ENCODE results near the gene BRD4. TPM values are rescaled to one million over a fixed set of nuclear protein-coding genes. Genes with fewer than 3 reads are reported as not detected.

BRD4 gene
- total RNA-seq, 4 donors from 2014 or later: 34.7 to 69.6 (median 36.0) TPM

GRCh38 chr19:15253513-15253912 is 78.8 kb downstream of the BRD4 start:
- Histone ChIP-seq H3K4me1 (peaks cover 8 to 64% (median 49%) of the 10 kb centered on the region in 4 donors), H3K36me3 (peaks cover 12 to 63% (median 36%) of the 10 kb centered on the region in 3 donors), H3K4me3 (no peak overlapping the region), H3K27me3 (no peaks in the 10 kb centered on the region), H3K27ac (peak overlapping the region in 3 of 4 donors; percentile 0 to 95 (median 92)), H3K9me3 (no peaks in the 10 kb centered on the region)
- no peak for TF ChIP-seq EP300 (IDR thresholded peaks at IDR 0.05)
- no peak for TF ChIP-seq POLR2A (IDR thresholded peaks at IDR 0.05)
- no peak for TF ChIP-seq CTCF (IDR thresholded peaks at IDR 0.05)
- no peak for DNase-seq (ENCODE audit: low spot score in 2 of 2)
- WGBS, 2 donors: 63 to 80% methylated on average over 9 to 13 of the region's 15 CpGs

GRCh38 chr19:15253061-15253460 is 79.3 kb downstream of the BRD4 start:
- no peak for TF ChIP-seq POLR2A (IDR thresholded peaks at IDR 0.05)
- Histone ChIP-seq H3K36me3 (peaks cover 12 to 59% (median 34%) of the 10 kb centered on the region in 3 donors), H3K27ac (peak overlapping the region in 3 of 4 donors; percentile 0 to 95 (median 92)), H3K4me1 (peaks cover 13 to 68% (median 54%) of the 10 kb centered on the region in 4 donors), H3K27me3 (no peaks in the 10 kb centered on the region), H3K4me3 (no peak overlapping the region), H3K9me3 (no peaks in the 10 kb centered on the region)
- 72 to 78% methylated on average over 7 of the region's 7 CpGs for WGBS, 2 donors
- no peak for DNase-seq (ENCODE audit: low spot score in 2 of 2)

GRCh38 chr19:15252398-15253018 is 79.8 kb downstream of the BRD4 start:
- DNase-seq (ENCODE audit: low spot score in 2 of 2): no peak
- Histone ChIP-seq H3K9me3 (no peaks in the 10 kb centered on the region), H3K27ac (peak overlapping the region; percentile 44 to 95 (median 82)), H3K27me3 (no peaks in the 10 kb centered on the region), H3K36me3 (peaks cover 8 to 56% (median 34%) of the 10 kb centered on the region in 3 donors), H3K4me1 (peaks cover 14 to 74% (median 59%) of the 10 kb centered on the region in 4 donors), H3K4me3 (no peak overlapping the region)
- 31 to 41% methylated on average over 9 of the region's 9 CpGs for WGBS, 2 donors
- TF ChIP-seq CTCF (IDR thresholded peaks at IDR 0.05): peak; percentile 15 to 52 (median 38)
- TF ChIP-seq EP300 (IDR thresholded peaks at IDR 0.05): no peak

GRCh38 chr19:15251749-15252397 is 80.5 kb downstream of the BRD4 start:
- peak; percentile 56 to 69 for DNase-seq (ENCODE audit: low spot score in 2 of 2)
- peak overlapping the region; percentile 44 to 95 (median 82) for H3K27ac ChIP-seq
- no peak for TF ChIP-seq POLR2A (IDR thresholded peaks at IDR 0.05)
- TF ChIP-seq EP300 (IDR thresholded peaks at IDR 0.05): peak; percentile 80 to 88
- TF ChIP-seq CTCF (IDR thresholded peaks at IDR 0.05): peak; percentile 12 to 63 (median 27)
- peaks cover 8 to 55% (median 33%) of the 10 kb centered on the region in 3 donors for H3K36me3 ChIP-seq
- no peaks in the 10 kb centered on the region for H3K27me3 ChIP-seq
- peak overlapping the region in 1 of 4 donors; percentile 3 for H3K4me3 ChIP-seq
- peaks cover 14 to 80% (median 65%) of the 10 kb centered on the region in 4 donors for H3K4me1 ChIP-seq
- WGBS, 2 donors: 24% methylated on average over 14 of the region's 14 CpGs
- H3K9me3 ChIP-seq: no peaks in the 10 kb centered on the region

GRCh38 chr19:15251010-15251748 is 81.2 kb downstream of the BRD4 start:
- no peaks in the 10 kb centered on the region for H3K9me3 ChIP-seq
- peak in 1 of 2 donors; percentile 16 for TF ChIP-seq EP300 (IDR thresholded peaks at IDR 0.05)
- no peak for TF ChIP-seq CTCF (IDR thresholded peaks at IDR 0.05)
- WGBS, 2 donors: 20% methylated on average over 16 to 22 of the region's 24 CpGs
- H3K4me3 ChIP-seq: peak overlapping the region in 1 of 4 donors; percentile 3
- H3K4me1 ChIP-seq: peaks cover 14 to 87% (median 69%) of the 10 kb centered on the region in 4 donors
- H3K27me3 ChIP-seq: no peaks in the 10 kb centered on the region
- no peak for DNase-seq (ENCODE audit: low spot score in 2 of 2)
- H3K27ac ChIP-seq: peak overlapping the region; percentile 72 to 95 (median 86)
- peaks cover 8 to 55% (median 29%) of the 10 kb centered on the region in 3 donors for H3K36me3 ChIP-seq

Measured in tibial nerve (tissue), 4 donors.